ENCODE data around the gene GPRIN1.
"Not testable (repeated sequence)": the region's sequence is repeated elsewhere in the genome, so short reads cannot be mapped to it uniquely, and the experiment has no call there.

Gene GPRIN1

DNA sequence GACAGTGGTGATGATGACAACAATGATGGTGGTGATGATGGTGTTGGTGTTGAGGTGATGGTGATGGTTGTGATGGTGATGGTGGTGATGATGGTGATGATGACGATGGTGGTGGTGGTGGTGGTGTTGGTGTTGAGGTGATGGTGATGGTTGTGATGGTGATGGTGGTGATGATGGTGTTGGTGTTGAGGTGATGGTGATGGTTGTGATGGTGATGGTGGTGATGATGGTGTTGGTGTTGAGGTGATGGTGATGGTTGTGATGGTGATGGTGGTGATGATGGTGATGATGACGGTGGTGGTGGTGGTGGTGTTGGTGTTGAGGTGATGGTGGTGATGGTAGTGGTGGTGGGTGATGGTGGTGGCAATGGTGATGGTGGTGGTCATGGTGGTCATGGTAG lies 18.3 kb downstream of the GPRIN1 start:
- not testable (repeated sequence) for H3K4me3 Mint-ChIP-seq; H3K4me1 Mint-ChIP-seq; H3K36me3 Mint-ChIP-seq; H3K9me3 Mint-ChIP-seq; H3K27me3 Mint-ChIP-seq; ATAC-seq (ENCODE audit: low read depth); H3K27ac Mint-ChIP-seq; DNase-seq (ENCODE audit: low spot score in 2 of 2)

DNA sequence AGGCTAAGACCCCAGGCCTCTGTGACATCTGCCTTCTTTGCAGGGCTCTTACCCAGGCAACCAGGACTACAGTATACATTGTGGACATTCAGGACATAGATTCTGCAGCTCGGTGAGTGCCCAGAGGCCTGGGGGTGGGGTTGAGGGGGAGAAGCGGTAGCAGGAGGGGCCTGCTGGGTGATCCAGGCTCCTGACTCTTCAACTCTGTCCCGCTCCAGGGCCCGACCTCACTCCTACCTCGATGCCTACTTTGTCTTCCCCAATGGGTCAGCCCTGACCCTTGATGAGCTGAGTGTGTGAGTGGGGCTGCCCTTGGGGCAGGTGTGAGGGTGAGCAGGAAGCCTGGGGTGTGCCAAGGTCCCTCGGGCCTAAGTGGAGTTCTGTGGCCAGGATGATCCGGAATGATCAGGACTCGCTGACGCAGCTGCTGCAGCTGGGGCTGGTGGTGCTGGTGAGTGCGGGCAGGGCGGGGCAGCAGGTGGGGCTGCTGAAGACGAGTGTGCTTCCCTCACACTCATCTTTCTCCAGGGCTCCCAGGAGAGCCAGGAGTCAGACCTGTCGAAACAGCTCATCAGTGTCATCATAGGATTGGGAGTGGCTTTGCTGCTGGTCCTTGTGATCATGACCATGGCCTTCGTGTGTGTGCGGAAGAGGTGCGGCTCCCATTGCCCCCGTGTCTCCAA lies 19.8 kb downstream of the GPRIN1 start:
- no peaks in the 10 kb centered on the region for H3K9me3 Mint-ChIP-seq
- H3K27me3 Mint-ChIP-seq: peaks cover 2% of the 10 kb centered on the region
- H3K4me3 Mint-ChIP-seq: no peak overlapping the region
- H3K27ac Mint-ChIP-seq: no peak overlapping the region
- DNase-seq (ENCODE audit: low spot score in 2 of 2): no peak
- ATAC-seq (ENCODE audit: low read depth): no peak
- H3K36me3 Mint-ChIP-seq: peaks cover 2% of the 10 kb centered on the region
- H3K4me1 Mint-ChIP-seq: no peaks in the 10 kb centered on the region

DNA sequence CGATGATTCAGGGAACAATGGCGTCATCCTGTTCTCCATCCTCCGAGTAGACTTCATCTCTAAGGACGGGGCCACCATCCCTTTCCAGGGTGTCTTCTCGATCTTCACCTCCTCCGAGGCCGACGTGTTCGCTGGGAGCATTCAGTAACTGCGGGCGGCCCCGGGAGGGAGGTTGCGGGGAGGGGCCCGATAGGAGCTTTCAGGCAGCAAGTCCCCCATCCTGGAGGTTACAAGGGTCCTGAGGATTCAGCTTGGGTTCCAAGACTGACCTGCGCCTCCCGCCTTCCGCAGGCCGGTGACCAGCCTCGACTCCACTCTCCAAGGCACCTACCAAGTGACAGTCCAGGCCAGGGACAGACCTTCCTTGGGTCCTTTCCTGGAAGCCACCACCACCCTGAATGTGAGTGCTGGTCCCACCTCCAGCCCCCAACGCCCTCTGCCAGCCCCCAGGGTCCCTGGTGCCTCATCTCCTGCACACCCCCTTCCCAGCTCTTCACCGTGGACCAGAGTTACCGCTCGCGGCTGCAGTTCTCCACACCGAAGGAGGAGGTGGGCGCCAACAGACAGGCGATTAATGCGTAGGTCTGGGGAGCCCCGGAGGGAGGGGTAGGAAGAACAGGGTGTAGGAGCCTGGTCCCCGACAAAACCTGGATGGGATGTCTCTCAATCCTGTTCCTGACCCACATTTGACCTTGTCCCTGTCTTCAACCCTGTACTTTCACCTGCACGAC lies 20.8 kb downstream of the GPRIN1 start:
- H3K4me3 Mint-ChIP-seq: no peak overlapping the region
- ATAC-seq (ENCODE audit: low read depth): no peak
- peaks cover 2% of the 10 kb centered on the region for H3K36me3 Mint-ChIP-seq
- H3K4me1 Mint-ChIP-seq: no peaks in the 10 kb centered on the region
- DNase-seq (ENCODE audit: low spot score in 2 of 2): no peak
- H3K27me3 Mint-ChIP-seq: peaks cover 2% of the 10 kb centered on the region
- H3K27ac Mint-ChIP-seq: no peak overlapping the region
- no peaks in the 10 kb centered on the region for H3K9me3 Mint-ChIP-seq

DNA sequence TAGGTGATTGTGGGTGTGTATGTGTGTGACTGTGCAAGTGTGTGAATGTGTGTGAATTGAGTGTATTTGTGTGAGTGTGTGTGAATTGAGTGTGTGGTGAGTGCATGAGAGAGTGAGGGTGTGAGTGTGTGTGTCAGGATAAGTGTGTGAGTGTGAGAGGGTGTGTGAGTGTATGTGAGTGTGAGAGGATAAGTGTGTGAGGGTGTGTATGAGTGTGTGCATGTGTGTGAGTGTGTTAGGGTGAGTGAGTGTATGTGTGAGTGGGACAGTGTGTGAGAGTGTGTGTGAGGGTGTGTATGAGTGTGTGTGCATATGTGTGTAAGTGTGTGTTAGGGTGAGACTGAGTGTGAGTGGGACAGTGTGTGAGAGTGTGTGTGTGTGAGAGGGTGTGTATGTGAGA lies 21.7 kb downstream of the GPRIN1 start:
- Mint-ChIP-seq H3K4me3 (no peak overlapping the region), H3K9me3 (no peaks in the 10 kb centered on the region), H3K27ac (no peak overlapping the region), H3K27me3 (peaks cover 2% of the 10 kb centered on the region), H3K4me1 (no peaks in the 10 kb centered on the region), H3K36me3 (peaks cover 2% of the 10 kb centered on the region)
- DNase-seq (ENCODE audit: low spot score in 2 of 2): no peak
- ATAC-seq (ENCODE audit: low read depth): no peak

DNA sequence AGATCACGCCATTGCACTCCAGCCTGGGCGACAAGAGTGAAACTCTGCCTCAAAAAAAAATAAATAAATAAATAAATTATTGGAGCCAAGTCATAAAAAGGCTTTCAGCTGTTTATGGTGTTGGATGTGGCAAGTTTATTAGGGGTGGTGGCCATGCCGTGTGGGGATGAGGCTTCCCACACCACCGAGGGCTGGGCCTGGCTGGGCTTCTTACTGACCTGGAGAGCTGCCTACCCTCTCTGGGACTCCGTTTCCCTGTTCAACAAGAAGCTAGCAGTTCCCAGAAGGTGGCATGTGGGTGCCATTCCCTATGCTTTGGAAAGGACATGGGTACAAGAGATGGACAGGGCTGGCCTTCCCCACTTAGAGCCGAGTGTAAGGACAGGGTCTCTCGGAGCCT lies 22.6 kb downstream of the GPRIN1 start:
- DNase-seq (ENCODE audit: low spot score in 2 of 2) (no peak), ATAC-seq (ENCODE audit: low read depth) (no peak)
- Mint-ChIP-seq H3K36me3 (peaks cover 2% of the 10 kb centered on the region), H3K27me3 (peaks cover 2% of the 10 kb centered on the region), H3K4me1 (no peaks in the 10 kb centered on the region), H3K27ac (no peak overlapping the region), H3K9me3 (no peaks in the 10 kb centered on the region), H3K4me3 (no peak overlapping the region)

DNA sequence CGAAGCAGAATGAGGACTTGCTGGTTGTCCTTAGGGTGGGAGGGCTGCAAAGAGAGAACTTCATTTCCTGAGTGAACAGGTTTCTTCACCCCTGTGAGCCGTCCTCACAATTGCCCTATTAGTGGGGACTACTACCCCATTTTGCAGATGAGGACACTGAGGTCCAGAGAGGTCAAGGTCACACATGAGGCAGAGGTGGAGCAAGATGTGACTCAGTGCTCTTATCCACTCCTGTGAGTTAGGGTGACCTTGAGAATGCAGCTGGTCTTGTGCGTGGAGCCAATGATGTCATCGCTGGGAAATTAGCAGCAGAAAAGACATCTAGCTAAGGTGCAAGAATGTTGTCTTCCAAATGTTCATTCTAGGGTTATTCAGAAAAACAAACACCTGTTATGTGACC lies 26.9 kb downstream of the GPRIN1 start:
- Mint-ChIP-seq H3K4me3 (no peak overlapping the region), H3K27me3 (no peaks in the 10 kb centered on the region), H3K4me1 (peaks cover 2% of the 10 kb centered on the region), H3K27ac (no peak overlapping the region), H3K36me3 (peaks cover 2% of the 10 kb centered on the region), H3K9me3 (no peaks in the 10 kb centered on the region)
- ATAC-seq (ENCODE audit: low read depth): no peak
- no peak for DNase-seq (ENCODE audit: low spot score in 2 of 2)

DNA sequence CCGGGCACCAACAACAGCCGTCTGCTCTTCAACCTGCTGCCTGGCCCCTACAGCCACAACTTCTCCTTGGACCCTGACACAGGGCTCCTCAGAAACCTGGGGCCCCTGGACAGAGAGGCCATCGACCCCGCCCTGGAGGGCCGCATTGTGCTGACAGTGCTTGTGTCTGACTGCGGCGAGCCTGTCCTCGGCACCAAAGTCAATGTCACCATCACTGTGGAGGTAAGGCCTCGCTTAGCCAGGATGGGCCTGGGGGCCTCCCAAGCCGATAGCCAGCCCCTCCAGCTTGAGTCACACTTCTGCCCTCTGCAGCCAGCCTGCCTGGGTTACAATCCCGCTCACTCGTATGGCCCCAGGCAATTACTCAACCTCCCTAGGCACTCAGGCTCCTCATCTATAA lies 28.6 kb downstream of the GPRIN1 start:
- ATAC-seq (ENCODE audit: low read depth): no peak
- peaks cover 2% of the 10 kb centered on the region for H3K36me3 Mint-ChIP-seq

DNA sequence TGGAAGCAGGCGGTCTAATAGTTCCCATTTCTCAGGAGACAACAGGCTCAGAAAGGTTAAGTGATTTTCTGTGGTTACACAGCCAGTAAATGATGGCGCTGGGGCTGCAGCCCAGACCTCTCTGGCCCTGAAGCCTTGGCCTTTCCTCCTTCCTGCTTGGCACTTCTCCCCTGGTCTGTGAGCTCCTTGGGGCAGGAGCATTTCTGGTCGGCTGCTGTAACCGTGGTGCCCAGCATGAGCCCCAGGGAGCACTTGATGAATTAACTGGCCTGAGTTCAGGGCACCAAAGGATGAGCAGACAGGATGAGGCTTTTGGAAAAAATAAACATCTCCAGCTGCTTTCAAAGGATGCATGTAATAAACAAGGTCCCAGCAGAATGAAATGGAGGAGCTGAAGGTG lies 30.6 kb downstream of the GPRIN1 start:
- Mint-ChIP-seq H3K27me3 (peaks cover 6% of the 10 kb centered on the region), H3K27ac (no peak overlapping the region), H3K4me3 (no peak overlapping the region), H3K9me3 (no peaks in the 10 kb centered on the region), H3K4me1 (peaks cover 8% of the 10 kb centered on the region), H3K36me3 (no peaks in the 10 kb centered on the region)
- ATAC-seq (ENCODE audit: low read depth) (no peak), DNase-seq (ENCODE audit: low spot score in 2 of 2) (no peak)

More for the DNA sequence above, 28.6 kb downstream of the GPRIN1 start:
- Mint-ChIP-seq H3K9me3 (no peaks in the 10 kb centered on the region), H3K27me3 (peaks cover 3% of the 10 kb centered on the region), H3K4me1 (peaks cover 7% of the 10 kb centered on the region), H3K4me3 (no peak overlapping the region), H3K27ac (no peak overlapping the region)
- DNase-seq (ENCODE audit: low spot score in 2 of 2): no peak

DNA sequence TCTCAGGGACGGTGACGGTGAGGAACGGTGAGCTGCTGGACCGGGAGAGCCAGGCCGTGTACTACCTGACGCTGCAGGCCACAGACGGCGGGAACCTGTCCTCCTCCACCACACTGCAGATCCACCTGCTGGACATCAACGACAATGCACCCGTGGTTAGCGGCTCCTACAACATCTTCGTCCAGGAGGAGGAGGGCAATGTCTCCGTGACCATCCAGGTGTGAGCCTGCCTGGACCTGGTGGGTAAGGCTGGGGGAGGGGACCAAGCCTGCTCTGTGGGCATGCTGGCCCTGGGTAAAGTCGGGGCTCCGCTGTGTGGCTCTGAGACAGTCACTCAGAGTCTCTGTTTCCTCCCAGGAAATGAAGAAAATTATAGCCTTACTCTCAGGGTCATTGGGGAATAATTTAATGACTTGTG lies 31.6 kb downstream of the GPRIN1 start:
- ATAC-seq (ENCODE audit: low read depth): peak; percentile 62
- Mint-ChIP-seq H3K27ac (no peak overlapping the region), H3K27me3 (peaks cover 6% of the 10 kb centered on the region), H3K9me3 (no peaks in the 10 kb centered on the region), H3K4me1 (peaks cover 13% of the 10 kb centered on the region), H3K36me3 (no peaks in the 10 kb centered on the region), H3K4me3 (no peak overlapping the region)
- peak; percentile 38 to 52 for DNase-seq (ENCODE audit: low spot score in 2 of 2)

DNA sequence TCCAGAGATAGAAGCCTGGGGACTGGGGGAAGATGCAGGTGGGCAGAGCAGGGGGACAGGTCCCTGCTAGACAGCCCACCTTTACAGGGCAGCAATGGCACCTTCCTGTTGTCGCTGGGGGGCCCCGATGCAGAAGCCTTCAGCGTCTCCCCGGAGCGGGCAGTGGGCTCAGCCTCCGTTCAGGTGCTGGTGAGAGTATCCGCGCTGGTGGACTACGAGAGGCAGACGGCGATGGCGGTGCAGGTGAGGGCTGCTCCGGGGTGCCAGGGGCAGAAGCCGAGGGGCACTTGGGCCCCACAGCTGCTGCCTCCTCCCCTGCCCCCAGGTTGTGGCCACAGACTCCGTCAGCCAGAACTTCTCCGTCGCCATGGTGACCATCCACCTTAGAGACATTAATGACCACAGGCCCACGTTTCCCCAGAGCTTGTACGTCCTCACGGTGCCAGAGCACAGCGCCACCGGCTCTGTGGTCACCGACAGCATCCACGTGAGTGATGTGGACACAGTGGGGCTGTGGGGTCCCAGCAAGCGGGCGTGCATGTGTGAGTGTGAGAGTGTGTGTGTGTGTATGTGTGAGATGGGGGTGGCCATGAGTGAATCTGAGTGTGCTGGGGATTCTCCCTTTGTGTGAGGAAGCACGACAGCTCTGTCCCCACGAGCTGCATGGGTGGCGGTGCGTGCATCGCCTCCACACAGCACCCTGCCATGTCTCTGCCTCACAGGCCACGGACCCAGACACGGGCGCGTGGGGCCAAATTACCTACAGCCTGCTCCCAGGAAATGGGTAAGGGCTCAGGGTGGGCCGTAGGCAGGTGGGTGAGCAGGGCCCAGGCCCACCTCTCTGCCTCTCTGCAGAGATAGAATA lies 32.4 kb downstream of the GPRIN1 start:
- Mint-ChIP-seq H3K27ac (no peak overlapping the region), H3K27me3 (peaks cover 11% of the 10 kb centered on the region), H3K9me3 (no peaks in the 10 kb centered on the region), H3K36me3 (no peaks in the 10 kb centered on the region), H3K4me1 (peaks cover 18% of the 10 kb centered on the region), H3K4me3 (no peak overlapping the region)
- DNase-seq (ENCODE audit: low spot score in 2 of 2): no peak
- ATAC-seq (ENCODE audit: low read depth): peak; percentile 54

DNA sequence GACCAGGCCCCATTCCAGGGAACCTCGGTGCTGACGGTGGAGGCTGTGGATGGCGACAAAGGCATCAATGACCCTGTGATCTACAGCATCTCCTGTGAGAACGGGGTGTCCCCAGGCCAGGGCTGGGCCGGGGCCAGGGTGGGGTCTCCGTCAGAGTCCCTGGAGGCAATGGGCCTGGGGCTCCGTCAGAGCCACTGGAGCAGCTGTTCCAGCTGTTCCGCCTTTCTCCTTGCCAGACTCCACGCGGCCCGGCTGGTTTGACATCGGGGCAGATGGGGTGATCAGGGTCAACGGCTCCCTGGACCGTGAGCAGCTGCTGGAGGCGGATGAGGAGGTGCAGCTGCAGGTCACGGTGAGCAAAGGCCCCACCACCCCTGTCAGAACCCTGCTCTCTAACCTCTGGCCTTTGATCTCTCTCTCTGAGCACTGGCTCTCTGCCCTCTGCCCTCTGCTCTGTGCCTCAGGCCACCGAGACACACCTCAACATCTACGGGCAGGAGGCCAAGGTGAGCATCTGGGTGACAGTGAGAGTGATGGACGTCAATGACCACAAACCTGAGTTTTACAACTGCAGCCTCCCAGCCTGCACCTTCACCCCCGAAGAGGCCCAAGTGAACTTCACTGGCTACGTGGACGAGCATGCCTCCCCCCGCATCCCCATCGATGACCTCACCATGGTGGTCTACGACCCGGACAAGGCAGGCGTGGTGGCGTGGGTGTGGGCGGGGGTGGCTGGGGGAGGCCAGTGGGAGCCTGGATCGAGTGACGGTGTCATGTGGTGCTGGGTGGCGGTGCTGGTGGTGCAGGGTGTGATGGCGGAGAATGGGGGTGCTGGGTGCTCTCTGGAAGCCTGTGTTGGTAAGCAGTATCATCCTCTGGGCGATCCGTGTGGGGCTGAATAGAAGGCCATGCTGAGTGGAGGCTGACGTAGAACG lies 34.2 kb downstream of the GPRIN1 start:
- no peak overlapping the region for H3K4me3 Mint-ChIP-seq
- no peaks in the 10 kb centered on the region for H3K9me3 Mint-ChIP-seq
- no peak overlapping the region for H3K27ac Mint-ChIP-seq
- DNase-seq (ENCODE audit: low spot score in 2 of 2) (no peak), ATAC-seq (ENCODE audit: low read depth) (no peak)
- no peaks in the 10 kb centered on the region for H3K36me3 Mint-ChIP-seq
- H3K4me1 Mint-ChIP-seq: peaks cover 18% of the 10 kb centered on the region
- H3K27me3 Mint-ChIP-seq: peaks cover 14% of the 10 kb centered on the region

DNA sequence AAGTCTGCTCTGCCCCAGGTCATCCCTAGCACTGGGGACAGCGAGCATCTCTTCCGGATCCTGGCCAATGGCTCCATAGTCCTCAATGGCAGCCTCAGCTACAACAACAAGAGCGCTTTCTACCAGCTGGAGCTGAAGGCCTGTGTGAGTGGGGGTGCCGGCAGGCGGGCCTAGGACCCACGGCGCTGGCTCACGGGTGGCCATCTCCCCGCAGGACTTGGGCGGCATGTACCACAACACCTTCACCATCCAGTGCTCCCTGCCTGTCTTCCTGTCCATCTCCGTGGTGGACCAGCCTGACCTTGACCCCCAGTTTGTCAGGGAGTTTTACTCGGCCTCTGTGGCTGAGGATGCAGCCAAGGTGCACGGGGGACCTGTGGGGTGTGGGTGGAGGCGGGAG lies 34.9 kb downstream of the GPRIN1 start:
- ATAC-seq (ENCODE audit: low read depth) (no peak), DNase-seq (ENCODE audit: low spot score in 2 of 2) (no peak)
- H3K36me3 Mint-ChIP-seq: no peaks in the 10 kb centered on the region
- no peak overlapping the region for H3K4me3 Mint-ChIP-seq
- H3K27me3 Mint-ChIP-seq: peaks cover 14% of the 10 kb centered on the region
- no peaks in the 10 kb centered on the region for H3K9me3 Mint-ChIP-seq
- H3K27ac Mint-ChIP-seq: no peak overlapping the region
- H3K4me1 Mint-ChIP-seq: peaks cover 18% of the 10 kb centered on the region

DNA sequence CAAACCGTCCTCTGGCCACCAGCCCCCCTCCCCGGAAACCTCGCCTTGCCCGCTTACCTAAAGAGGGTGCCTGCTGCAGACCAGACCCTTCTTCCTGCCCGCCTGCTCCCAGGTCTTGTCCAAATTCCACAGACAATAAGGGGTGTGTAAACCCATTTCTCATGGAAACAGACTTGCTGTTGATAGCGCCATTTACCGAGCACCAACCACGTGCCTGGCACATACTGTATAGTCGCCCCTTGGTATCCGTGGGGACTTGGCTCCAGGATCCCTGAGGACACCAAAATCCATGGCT lies 35.7 kb downstream of the GPRIN1 start:
- ATAC-seq (ENCODE audit: low read depth) (no peak), DNase-seq (ENCODE audit: low spot score in 2 of 2) (no peak)
- peaks cover 16% of the 10 kb centered on the region for H3K27me3 Mint-ChIP-seq
- H3K4me3 Mint-ChIP-seq: no peak overlapping the region
- H3K9me3 Mint-ChIP-seq: no peaks in the 10 kb centered on the region
- H3K4me1 Mint-ChIP-seq: peaks cover 18% of the 10 kb centered on the region
- H3K27ac Mint-ChIP-seq: no peak overlapping the region
- no peaks in the 10 kb centered on the region for H3K36me3 Mint-ChIP-seq

All from memory B cell (primary cell).